Putamen (tissue), 1 donor: Measurements from ENCODE around the gene SYNDIG1.

ENCODE experiments used
- DNase-seq: peaks from one replicate; pipeline ENCODE4 v3.0.0-alpha.2; 2016; ENCODE audit warnings: low spot score

SYNDIG1 gene

GRCh38 chr20:24585796-24586522 lies 116.5 kb downstream of the SYNDIG1 start:
- DNase-seq, result no peak

GRCh38 chr20:24586523-24586840 lies 117.1 kb downstream of the SYNDIG1 start:
- no peak for DNase-seq

DNA sequence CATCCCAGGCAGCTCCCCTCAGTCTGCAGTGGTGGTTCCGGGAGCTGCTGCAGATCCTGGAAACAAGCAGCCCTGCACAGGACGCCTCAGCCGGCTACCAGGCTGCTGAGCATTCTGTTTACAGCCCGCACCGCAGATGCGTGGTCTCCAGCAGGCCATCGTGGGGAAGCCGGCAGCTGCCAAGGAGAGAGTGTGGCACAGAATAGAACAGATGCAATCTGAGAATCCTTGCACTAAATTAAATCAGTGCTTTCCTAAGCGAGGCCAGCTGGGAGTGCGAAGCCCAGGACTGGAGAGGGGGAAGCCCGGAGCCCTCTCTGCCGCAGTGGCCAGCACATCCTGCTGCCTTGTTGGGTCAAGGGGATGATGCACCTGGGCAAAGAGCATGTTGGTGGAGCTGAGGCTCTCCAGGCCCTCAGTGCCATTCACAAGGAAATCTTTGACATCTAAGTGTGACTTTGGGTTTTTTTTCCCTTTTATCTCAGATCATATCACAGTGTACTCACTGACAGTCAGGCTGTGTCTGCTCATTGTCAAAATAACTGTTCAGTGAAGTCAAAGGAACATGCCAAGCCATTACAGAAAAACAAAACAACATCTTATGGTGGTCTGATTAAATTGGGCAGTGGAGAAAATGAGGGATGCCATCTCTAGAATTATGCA lies 118.1 kb downstream of the SYNDIG1 start:
- DNase-seq, result no peak

- DNase-seq, result no peak
Measured at GRCh38 chr20:24588047-24588635, 118.7 kb downstream of the SYNDIG1 start.

DNA sequence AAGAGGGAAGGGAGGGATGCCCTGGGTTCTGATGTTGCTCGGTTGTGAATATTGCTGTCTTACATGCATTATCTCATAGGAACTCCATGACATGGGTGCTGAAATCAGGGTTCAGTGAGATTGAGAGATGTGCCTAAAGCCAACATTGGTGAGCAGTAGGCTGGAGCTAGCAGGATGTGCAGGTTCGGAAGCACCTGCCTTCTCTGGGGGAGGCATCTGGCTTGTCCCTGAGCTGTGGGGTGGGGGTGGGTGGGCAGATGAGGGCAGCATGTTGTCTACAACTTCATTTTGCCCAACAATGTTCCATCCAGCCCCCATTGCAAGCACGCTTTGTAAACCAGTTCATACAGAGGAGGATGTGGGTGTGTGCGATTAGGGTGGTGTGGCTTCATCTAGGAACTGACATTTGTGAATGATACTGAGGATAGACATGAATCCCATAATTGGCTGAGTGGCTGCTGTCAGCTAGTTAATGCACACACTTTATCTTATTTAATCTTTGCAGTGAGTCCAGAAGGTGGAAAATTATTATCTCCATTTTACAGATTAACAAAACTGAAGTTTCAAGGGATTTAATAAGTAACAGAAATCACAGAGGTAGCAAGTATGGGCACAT lies 119.4 kb downstream of the SYNDIG1 start:
- peak; percentile 35 for DNase-seq

GRCh38 chr20:24589381-24589780 lies 120.0 kb downstream of the SYNDIG1 start:
- no peak for DNase-seq

DNA sequence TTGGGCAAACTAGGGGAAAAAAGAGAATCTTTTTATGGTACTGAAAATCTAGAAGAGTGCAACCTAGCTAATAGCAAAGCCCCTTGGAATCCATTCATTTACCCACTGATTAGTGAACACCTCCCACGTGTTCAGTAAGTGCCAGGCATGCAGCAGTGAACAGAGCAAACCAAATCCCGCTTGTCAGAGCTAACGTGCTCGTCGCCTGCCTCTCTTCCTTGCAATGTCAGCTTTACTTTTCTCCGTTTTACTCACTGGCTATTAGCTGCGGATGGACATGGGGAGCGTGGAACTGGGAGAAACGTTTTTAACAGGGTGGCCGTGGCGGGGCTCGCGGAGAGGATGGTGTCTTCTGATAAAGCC lies 120.4 kb downstream of the SYNDIG1 start:
- DNase-seq, result no peak

- no peak for DNase-seq
Measured at GRCh38 chr20:24590178-24590982, 121.0 kb downstream of the SYNDIG1 start.

DNA sequence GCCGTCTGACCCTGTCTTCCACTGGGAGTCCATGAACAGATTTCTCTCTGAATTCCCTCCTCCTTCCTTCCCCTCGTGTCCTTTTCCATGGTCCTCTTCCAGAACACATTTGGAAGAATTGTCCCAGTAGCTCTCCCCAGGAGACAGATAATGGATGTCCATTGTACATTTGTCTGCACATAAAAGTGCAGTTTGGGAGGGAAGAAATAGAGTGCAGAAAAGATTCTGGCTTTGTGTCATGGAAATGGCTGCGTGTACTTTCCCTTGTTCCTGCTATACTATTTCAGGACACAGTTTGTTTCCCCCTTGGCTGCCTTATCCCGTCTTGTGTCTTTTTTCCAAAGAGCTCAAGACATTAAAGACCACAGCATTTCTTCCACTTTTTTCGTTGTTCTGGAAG lies 127.6 kb downstream of the SYNDIG1 start:
- DNase-seq, result no peak

DNA sequence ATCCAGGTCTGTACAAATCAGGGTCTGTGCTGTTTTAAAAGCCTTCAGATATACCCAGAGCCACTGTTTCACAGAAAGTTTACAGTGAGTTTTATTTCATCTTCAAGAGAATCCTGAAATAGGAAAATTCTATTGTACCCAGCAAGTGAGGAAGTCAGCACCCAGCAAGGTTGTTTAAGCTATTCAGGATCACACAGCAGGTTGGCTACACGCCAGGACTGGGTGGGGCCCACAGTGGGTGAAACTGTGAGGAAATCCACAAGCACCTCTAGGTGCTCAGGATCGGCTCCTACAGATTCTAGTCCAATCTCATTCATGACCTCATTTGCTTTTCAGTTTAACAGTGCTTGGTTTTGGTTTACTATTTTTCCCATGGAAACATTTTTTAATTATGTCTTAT lies 128.9 kb downstream of the SYNDIG1 start:
- DNase-seq, result no peak

GRCh38 chr20:24598996-24599395 lies 129.6 kb downstream of the SYNDIG1 start:
- no peak for DNase-seq

DNA sequence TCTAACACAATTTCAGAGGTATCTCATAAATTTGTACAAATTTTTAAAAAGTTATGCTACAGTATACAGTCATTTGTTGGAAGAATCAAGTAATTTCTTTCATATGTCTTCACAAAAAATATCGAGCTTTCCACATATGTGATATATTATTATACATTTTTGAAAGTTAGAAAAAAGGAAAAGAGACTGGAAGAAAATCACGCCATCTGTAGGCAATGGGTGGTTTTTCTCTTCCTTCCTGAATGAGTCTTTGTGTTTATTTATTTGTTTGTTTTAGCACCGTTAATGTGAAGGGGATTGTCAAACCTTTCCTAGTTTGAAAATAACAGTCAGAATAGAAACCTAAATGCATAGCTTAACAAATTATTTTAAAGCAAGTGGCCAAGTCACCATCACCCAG lies 130.6 kb downstream of the SYNDIG1 start:
- no peak for DNase-seq

DNA sequence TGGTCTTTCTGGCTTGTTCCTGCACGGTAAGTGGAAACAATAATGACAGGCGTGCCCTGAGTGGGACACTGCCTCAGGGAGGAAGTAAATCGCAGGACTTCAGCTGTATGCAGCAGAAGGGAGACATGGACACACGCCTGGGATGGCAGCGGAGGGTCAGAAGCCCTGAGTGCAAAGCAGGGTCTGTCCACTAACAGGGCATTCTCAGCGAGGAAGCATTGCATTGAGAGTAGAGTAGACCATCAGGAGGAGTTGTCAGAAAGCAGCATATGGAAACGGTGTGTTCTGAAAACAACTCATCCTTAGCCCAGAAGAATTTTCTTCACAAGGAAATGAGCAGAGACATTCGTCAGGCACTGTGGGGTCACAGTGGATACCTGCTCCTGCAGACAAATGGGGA lies 134.0 kb downstream of the SYNDIG1 start:
- no peak for DNase-seq

- DNase-seq, result no peak
Measured at GRCh38 chr20:24604966-24605665, 135.7 kb downstream of the SYNDIG1 start.

DNA sequence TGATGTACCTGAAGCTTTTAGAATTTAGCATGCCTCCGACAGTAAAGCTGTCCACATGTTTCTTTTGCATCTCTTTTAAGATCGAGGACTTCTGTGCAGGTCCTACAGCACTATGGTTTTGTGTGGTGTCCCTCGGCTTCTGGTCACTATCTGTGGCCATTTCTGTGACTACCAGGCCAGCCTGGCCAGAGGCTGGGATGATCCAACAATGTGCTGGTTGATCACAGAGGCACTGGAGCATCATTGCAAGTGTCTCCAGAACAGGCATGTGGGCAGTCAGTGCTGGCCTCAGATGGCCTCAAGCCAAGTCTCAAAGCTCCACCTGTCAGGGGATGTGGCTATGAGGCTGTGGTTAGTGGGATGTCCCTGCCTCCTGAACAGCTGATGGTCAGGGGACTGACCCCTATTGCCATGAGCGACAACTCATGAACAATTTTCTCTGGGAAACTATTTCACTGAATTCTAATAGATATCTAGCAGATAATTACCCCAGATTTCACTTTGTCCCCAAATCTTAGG lies 136.6 kb downstream of the SYNDIG1 start:
- DNase-seq, result no peak

DNA sequence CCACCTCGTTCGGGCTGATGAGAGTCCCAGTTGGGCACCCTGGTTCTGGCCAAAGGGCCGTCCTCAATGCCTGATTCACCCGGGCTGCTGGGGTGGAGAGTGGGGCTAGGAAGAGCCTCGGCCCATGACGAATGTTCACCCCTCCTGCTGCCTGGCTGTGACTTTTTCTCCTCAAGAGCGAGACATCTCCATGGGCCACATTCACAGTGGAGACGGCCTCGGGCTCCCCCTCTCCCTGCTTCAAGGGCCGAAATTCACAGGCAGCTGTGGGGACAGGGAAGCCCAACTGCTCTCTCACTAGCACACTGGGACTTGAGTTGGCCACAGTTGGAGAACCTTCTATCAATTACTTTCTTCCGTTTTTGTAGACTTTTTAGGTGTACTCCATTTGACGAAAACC lies 138.0 kb downstream of the SYNDIG1 start:
- no peak for DNase-seq

- peak; percentile 65 for DNase-seq
Measured at GRCh38 chr20:24608926-24609667, 139.7 kb downstream of the SYNDIG1 start.

DNA sequence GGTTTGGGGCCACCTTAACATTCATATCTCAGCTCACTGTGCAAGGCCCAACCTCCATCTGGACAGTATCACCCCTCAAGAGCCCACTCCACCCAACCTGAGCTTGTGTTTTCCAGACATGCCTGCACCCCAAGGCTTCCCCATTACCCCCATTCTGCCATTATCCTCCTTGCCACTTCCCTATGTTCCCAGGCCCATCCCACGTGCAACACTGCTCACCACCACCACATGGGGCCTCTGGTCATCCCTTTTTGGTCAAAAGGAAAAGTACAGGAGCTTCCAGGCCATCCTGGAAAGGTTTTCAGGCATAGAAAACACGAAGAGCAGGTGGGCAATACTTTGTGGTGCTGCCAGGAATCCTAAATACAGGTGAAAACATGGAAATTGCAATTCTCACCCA lies 140.3 kb downstream of the SYNDIG1 start:
- DNase-seq, result no peak

GRCh38 chr20:24610341-24611115 lies 141.1 kb downstream of the SYNDIG1 start:
- DNase-seq, result no peak
